HUDEP-2 (cell line): ENCODE measurements around the gene SURF1.
A peak's percentile ranks its signal among the peaks of the same experiment; 100 is the strongest.

Experiments
- DNase-seq, 76 experiments: peaks; one replicate each; lab custom pipeline; 2025; ENCODE audit not compliant: unreplicated experiment in 76 of 76; lab: John Stamatoyannopoulos, UW

The SURF1 gene

DNA sequence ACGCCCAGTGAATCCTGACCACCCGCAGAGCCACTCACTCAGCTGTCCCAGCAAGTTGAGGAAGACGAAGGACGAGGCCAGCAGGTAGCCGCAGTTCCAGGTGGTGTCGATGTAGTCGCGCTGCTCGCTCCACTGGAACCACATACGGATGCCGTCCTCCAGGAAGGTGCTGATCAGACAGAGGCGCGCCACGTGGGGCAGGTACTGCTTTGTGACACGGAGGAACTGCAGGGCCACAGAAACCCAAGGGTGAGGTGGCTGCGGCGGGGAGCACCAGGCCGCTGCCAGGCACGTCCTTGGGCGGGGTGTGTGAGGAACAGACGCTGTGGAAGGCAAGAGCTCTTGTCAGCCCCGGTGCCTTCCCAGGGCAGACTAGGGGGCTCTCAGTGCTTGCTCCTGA lies 10.9 kb upstream of the SURF1 start:
- no peak for DNase-seq

DNA sequence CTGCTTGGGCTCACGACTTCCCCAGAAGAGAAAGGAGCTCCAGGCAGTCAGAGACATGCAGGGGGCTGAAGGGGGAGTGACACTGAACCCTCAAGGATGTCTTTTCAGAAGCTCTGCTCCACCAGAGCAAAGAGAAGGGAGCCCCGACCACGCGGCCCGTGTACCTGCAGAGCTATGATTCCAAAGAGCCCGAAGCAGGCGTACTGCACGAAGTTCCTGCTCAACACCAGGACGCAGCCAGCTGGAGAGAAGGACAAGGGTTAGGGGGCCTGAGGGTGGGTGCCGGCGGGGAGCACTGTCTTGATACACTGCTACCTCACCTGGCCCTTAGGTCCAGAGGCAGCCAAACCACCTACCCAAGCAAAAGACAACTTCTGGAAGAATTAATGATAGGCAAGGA lies 10.1 kb upstream of the SURF1 start:
- DNase-seq, result no peak

DNA sequence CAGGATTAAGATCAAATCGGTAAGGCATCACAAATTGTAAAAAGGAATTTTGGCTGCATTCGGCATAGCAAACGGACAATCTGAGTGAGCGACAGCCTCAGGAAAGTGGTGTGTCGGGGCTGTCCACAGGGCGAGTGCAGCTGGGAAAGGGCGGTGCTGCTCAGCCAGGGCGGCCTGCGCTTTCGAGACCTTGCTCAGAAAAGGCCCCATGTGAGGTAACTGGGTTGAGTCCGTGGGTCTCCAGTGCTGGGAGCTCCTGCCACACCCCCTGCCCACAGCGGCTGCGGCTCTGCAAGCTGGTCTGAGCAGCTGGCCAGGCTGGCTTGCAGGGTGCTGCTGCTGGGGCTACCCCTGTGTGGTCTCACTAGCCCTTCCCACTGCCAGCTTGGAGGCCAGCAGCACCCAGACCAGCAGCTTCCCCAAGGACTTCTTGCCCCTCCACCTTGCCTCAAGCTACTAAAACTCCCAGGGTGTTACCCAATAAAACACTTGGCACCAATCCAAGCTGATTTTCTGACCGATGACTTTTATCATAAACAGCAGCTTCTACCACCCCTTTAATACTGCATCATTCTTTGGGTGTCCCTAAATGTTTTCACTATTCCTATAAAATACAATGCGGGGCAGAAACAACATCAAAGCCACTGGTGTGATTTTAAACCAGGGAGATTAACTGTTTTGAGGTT lies 6.2 kb upstream of the SURF1 start:
- DNase-seq, result peak in 2 of 76 experiments; percentile 12 to 14

DNA sequence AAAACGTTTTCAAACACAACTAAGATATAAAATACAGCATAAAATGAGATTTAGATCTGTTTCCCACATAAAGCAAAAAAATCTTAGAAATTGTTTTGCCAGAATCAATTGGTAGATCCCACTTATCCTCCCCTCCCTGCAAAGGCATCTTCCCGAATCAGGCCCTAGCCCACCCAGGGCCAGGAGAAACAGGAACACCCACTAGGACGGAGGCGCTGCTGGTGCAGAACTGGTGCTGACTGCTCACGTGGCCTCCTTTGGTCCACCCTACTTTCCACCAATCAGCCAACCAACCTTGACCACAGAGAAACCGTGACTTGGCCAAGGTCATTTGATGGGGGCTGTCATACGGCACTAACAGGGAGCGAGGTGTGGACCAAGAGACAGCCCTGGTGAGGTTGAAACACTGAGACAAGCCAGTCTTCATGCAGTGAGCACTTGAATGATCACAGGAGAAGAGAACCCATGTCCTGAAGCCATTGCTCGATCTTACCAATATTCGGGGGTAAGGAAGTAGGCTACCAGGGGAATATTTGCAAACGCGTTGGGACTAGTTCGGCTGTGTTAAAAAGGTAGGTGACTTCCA lies 5.3 kb upstream of the SURF1 start:
- DNase-seq, result no peak

DNA sequence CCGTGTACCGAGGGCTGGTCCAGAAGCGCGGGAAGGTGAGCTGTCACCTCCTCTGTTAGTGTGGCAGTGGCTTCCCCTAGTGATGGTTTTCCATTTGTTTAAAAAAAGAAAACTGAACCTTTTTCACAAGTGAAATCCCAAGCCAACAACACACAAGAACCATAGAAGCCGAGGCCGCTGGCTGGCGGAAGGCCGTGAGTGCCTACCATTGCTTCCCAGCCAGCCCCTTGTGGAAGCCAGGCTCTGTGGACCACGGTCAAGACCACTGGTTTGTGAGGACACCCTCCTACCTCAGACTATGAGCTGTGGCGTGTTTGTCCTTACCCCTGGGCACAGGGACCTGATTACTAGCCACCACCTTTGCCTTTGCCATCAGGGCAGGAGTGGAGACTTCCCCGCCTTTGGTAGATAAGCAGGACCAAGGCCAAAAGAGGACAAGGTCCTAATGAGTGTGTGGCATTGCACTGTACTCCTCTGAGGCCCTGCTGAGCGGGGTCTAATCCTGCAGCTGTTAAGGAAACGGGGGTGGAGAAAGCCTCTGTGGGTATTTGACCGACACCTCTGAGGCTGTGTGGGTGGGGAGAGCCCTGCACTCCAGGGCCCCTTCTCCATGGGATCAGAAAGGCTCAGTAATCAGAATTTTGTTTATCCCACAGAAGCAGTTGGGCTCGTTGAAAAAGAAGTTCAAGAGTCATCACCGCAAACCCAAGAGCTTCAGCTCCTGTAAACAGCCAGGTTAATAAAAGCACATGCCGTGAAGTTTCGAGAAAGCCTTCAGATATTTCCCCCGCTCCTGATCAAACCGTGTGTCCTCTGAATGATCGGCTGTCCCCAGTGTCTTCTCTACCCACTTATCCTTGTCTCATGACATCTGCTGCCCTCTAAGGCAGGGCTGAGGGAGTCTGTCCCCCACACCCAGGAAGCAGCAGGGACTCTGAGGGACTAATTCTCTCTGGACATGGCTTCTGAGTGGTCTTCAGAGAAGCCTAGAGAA lies 4.4 kb upstream of the SURF1 start:
- DNase-seq, result peak in 6 of 76 experiments; percentile 6 to 34 (median 22)

DNA sequence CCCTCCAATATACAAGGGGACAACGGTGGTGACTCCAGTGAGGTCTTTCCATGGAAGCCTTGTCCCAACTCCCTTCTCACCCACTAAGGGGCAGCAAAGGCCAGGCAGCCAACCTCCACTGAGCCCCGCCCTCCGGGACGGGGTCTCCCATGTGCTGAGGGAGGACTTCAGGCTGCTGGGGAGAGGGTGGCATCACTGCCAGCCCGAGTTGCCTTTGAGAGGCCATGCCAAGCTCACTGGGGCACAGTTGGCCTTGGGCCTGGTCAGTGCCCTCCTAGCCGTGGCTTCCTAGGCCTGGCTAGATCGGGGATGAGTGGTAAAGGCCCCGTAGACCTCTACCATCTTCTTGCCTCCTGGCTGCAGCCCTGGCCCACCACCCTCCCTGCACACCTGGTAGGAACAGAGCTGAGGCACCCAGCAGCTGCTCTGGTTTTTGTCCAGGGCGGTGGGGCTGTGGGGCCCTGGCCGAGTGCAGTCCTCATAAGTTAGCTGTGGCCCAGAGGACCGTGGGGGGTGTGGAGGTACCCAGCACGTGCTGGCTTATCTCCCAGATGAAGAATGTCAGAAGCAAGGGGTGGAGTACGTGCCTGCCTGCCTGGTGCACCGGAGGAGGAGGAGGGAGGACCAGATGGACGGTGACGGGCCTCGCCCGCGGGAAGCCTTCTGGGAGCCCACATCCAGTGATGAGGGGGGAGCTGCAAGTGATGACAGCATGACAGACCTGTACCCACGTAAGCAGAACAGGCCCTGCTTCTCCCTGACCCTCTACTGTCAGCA lies 3.3 kb upstream of the SURF1 start:
- peak in 71 of 76 experiments; percentile 27 to 83 (median 62) for DNase-seq

DNA sequence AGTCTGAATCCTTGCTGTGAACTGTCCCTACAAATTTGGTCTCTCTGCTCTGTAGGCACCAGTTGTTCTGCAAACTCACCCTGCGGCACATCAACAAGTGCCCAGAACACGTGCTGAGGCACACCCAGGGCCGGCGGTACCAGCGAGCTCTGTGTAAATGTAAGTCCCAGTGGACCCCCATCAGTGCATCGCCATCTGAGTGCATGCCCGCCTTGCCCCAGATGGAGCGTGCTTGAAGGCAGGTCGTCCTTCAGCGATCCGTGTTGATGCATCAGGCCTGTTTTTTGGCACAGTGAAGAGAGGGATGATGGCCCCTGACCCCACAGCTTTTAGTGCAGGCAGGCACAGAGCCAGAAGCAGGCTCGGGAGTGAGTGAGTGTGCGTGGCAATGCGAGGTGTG lies 1.4 kb upstream of the SURF1 start:
- no peak for DNase-seq

DNA sequence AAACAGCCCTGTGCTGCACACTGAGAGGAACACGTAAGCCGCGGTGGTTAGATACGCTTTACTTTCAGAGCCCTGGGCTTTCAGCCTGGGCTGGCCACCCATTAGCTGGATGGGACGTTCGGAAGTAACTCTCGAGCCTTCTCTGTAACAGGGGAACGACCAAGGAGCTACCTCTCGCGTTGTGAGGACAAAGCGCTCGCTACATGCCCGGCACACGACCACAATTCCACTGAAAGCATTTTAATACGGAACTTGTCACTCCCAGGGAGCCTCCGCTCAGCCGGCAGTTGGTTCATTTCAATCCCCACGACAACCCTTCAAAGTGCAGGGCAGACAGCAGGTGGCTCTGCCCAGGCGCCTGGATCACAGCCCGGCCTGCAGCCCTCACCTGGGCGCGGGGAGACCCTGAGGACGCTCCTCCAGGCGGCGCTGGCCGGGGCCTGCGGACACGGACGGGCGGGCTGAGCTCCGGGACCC lies 368 bp downstream of the SURF1 start:
- peak in 4 of 76 experiments; percentile 34 to 47 (median 44) for DNase-seq

DNA sequence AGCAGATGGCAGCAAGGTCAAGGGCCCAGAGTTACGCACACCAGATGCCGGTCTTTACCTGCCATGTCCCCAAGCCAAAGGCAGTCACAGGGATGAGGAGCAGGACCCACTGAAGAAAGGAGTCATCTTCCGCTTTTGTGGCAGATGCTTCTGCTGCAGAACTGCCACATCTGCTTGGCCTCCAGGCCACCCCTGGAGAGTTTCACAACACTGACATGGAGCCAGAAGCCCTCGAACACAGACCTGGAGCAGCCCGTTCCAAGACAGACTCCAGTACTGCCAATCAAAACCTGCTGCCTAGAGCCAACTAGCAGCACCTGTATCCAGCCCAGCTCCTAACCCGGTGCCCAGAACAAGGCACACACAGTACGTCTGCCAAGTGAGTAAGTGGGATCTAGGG lies 1.5 kb downstream of the SURF1 start:
- DNase-seq, result no peak

DNA sequence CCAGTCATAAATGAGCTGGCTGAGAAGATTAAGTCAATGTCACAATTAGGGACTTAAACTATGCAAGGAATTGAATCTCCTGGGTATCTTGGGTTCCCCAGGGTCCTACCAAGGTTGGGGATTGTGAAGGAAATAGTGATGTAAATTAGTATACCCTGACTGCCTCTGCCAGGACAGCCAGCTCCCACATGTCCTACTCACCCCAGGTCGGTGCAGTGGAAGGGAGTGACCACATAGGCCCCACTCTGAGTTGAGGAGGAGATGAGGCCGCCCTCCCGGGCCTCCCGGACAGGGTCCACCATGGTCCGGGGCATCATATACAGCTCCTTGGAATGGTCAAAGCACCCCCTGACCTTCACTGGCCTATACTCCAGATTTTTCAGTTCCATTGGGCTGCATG lies 2.7 kb downstream of the SURF1 start:
- DNase-seq, result no peak

DNA sequence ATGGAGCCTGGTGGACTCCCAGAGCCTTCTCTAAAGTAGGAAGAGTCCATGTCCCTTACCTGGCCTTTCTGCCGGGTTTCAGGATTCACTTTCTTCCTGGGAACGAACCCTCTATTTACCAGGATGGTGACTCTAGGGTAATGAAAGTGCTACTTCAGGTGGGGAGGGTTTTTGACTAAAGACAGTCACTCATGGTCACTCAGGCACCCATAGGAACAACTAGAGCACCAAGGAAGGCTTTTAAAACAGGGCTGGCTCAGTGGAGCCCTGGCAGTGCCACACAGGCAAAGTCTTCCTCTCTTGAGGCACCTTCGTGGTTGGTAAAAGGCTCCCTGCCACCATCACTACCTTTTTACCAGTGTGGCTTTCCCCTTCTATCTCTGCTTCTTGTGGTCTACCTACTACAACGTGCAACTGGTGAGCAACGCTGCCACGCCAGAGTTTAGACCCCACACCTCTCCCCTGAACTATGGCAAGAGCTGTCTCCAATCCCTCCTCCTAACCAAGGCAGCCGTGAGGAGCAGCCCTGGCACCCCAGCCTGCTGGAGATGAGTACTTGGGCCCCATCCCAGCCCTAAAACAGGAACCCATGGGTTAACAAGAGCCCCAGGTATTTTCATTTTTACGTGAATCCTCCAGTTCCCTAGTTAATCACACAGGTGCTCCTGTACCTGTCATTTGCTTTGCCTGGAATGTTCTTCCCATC lies 3.5 kb downstream of the SURF1 start:
- DNase-seq, result peak in 2 of 76 experiments; percentile 12 to 13

DNA sequence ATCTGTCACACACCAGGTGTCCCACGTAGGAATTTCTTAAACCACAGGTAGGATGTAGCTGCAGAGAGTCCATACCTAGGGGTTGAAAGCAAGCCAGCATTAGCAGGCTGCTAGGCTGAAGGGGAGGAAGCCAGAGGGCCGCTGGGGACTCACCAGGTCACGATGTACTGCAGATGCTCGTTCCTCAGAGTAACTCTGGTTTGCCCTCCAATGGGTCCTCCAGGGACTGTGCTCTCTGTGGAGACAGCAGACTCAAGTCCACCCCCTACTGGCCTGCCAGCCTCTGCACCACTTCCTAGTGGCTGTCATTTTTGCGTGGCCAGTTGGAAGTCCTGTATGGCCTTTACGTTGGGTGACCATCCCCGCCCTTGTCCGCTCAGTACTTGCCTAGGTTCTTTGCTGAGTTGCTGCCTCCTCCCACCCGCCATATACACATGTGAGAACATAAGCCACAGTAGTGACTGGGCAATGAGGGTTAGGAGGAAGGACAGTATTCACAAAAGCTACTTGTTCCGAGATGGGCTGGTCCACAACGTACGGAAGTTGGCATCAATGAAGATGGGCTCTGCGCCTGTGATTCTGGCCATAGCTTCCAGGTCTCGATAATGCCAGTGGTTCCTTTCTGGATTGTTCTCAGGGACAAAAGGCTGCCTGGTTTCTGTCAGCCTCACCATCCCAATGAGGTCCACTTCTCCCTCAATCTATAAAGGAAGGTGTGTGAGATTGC lies 4.2 kb downstream of the SURF1 start:
- DNase-seq, result peak in 70 of 76 experiments; percentile 8 to 81 (median 56)

DNA sequence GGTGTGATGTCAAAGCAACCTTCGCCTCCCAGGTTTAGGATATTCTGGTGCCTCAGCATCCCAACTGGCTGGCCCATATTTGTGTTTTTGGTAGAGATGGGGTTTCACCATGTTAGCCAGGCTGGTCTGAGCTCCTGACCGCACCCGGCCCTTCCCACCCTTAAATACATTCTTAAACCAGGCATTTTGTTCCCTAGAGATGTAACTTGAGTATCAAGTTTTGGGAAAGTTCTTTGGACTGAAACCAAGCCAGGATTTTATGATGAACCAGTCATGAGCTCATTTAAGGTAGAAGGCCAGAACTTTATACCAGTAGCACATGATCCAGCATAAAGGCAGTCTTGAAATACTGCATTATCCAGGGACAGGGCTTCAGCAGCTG lies 4.8 kb downstream of the SURF1 start:
- DNase-seq, result no peak

DNA sequence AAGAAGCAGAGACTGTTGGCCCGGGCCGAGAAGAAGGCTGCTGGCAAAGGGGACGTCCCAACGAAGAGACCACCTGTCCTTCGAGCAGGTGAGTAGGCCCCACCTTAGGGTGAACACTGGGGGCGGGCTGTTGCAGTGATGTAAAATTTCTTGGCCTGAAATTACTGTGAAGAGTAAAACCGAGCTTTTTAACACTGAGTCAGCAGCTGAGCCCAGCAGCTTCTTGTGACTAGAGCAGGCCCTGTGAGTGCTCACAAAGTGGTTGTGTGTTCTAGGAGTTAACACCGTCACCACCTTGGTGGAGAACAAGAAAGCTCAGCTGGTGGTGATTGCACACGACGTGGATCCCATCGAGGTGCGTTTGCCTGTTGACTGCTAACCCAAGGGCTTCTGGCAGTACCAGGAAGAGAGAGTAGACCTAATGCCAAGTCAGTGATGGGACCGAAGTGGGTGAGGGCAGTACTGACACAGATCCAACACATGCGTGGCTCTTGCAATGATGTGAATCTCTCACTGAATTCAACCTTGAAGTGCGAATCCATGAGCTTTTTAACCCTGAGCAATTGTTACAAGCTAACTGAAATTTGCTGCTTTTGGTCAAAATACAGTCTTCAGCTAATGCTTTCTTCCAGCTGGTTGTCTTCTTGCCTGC lies 6.2 kb downstream of the SURF1 start:
- no peak for DNase-seq

DNA sequence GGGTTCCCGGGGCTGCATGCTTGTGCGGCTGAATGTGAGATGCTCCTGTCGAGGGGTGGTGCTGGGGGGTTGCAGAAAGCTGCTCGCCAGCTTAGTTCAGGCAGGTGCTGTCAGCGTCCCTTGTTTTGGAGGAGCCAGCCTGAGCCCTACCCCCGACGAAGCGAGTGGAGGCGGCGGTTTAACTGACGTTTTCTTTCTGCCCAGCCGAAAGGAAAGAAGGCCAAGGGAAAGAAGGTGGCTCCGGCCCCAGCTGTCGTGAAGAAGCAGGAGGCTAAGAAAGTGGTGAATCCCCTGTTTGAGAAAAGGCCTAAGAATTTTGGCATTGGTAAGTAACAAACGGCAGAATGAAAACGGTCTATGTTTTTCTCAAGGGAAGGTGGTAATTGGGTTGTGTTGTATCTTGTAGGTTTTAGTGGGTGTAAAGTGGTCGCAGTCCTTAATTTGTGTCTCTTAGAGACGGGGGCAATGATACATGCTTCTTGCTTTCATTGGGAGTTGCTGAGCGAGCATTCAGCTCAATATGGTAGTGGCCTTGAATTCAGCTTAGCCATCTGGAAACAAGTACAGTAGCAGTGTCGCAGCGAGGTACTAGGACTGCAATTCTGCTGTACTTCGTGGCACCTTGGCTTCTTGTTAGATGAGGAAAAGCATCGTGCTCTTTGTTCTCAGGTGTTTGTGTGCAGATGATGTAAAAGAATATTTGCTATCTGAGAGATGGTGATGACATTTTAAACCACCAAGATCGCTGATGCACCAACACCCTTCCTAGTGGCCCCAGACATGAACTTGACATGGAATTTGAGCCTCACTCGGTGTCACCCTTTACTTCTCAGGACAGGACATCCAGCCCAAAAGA lies 7.3 kb downstream of the SURF1 start:
- peak in 1 of 76 experiments; percentile 31 for DNase-seq

DNA sequence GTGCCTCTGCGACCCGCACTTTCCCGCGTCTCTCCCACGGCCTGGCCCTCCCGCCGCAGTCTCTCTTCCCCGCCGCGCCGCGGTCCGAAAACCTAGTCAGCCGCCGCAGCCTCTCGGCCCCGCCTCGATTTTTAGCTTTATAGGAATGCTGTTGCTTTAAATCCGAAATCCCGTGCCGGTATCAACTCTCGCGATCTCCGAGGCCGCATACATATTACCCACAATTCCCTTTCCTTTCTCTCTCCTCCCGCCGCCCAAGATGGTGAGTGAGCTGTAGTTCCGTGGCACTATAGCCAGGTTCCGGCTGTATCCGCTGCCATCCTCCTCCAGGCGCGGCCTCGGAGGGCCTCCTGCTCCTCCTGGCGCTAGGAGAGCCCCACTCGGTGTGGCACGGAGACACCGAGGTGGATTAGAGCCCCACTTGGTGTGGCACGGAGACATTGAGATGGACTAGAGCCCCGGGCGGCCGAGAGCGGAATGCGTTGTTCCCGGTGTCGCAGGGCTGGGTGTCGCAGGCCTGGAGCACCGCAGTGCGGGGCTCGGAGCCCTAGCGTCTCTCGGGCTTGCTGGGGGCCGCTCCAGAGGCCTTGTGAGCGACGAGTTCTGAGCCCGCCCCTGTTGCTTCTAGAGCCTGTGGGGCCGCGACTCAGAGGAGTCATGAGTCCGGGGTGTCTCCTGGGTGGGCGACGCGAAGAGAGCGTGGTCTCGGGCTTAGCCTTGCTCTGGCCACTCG lies 8.1 kb downstream of the SURF1 start, which contains the start of the genes MED22 and RPL7A:
Gene MED22 (minus strand): TSS at position 147 of the 733 bp plus-strand sequence. CDS start 1,469 bp downstream, outside the sequence.
Gene RPL7A (plus strand): TSS at position 234 of the 733 bp plus-strand sequence. CDS start 26 bp downstream, at position 260.
- peak in 75 of 76 experiments; percentile 51 to 95 (median 85) for DNase-seq

DNA sequence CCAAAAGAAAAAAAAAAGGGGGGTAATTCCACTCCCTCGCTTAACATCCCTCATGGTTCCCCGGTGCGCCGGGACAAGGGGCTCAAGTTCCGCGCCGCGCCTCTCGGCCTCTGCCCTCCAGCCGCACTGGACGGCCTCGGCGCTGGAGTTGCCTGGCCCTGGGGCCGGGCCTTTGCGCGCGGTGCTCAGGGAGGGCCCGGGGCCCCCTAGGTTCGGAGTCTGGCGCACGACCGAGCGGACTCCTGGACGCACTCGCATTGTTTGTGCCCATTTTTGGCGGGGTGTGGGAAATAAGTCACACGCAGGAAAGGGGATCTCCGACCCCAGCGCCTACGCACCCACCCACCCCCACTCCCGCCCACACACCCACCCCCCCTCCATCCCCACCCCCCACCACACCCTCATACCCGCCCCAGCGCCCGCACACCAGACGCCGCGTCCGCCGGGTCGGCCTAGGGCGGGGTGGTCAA lies 8.7 kb downstream of the SURF1 start:
- DNase-seq, result peak in 27 of 76 experiments; percentile 18 to 69 (median 50)
